Activated naive CD4-positive, alpha-beta T cell treated with anti-CD3 and anti-CD28 coated beads for 36 hours (primary cell): ENCODE data around the gene C1orf122. TPM values are rescaled to one million over a fixed set of nuclear protein-coding genes. Genes with fewer than 3 reads are reported as not detected.
"Not testable (repeated sequence)": the region's sequence is repeated elsewhere in the genome, so short reads cannot be mapped to it uniquely, and the experiment has no call there.

Experiments used
- CTCF ChIA-PET: fragments of 350-600 bp; sonication (Branson Sonifier 250); formaldehyde crosslinking; loops from one replicate; lab custom pipeline; 2021; ENCODE audit warnings: antibody characterized with exemption; lab: Charles Lee
- DNase-seq: peaks from one replicate; pipeline ENCODE4 v3.0.0-alpha.2; 2020
- H3K27ac Mint-ChIP-seq: one replicate; pipeline ENCODE4 v1.8.0; 2021; ENCODE audit warnings: mild to moderate bottlenecking, mixed read lengths
- H3K27me3 Mint-ChIP-seq: one replicate; pipeline ENCODE4 v1.8.0; 2021; ENCODE audit warnings: low read depth, mixed read lengths
- H3K36me3 Mint-ChIP-seq: one replicate; pipeline ENCODE4 v1.8.0; 2021; ENCODE audit warnings: low read depth, mixed read lengths
- H3K4me1 Mint-ChIP-seq: one replicate; pipeline ENCODE4 v1.8.0; 2021; ENCODE audit warnings: low read depth, mixed read lengths
- H3K4me3 Mint-ChIP-seq: one replicate; pipeline ENCODE4 v1.8.0; 2021; ENCODE audit warnings: mild to moderate bottlenecking, moderate library complexity, mixed read lengths
- H3K9me3 Mint-ChIP-seq: one replicate; pipeline ENCODE4 v1.8.0; 2021; ENCODE audit warnings: mixed read lengths
- intact Hi-C: fragments of 100-400 bp; cut with micrococcal nuclease; formaldehyde crosslinking; loops from one replicate; pipeline ENCODE4 v1.15.1; 2023
- total RNA-seq, 2 experiments: library from RNA; stranded (reverse); gene quantifications; one replicate each; pipeline ENCODE4 v1.2.3, GENCODE V29; 2021

C1orf122 gene
- total RNA-seq = 10 to 100 TPM; 12.8 to 14.2 TPM

DNA sequence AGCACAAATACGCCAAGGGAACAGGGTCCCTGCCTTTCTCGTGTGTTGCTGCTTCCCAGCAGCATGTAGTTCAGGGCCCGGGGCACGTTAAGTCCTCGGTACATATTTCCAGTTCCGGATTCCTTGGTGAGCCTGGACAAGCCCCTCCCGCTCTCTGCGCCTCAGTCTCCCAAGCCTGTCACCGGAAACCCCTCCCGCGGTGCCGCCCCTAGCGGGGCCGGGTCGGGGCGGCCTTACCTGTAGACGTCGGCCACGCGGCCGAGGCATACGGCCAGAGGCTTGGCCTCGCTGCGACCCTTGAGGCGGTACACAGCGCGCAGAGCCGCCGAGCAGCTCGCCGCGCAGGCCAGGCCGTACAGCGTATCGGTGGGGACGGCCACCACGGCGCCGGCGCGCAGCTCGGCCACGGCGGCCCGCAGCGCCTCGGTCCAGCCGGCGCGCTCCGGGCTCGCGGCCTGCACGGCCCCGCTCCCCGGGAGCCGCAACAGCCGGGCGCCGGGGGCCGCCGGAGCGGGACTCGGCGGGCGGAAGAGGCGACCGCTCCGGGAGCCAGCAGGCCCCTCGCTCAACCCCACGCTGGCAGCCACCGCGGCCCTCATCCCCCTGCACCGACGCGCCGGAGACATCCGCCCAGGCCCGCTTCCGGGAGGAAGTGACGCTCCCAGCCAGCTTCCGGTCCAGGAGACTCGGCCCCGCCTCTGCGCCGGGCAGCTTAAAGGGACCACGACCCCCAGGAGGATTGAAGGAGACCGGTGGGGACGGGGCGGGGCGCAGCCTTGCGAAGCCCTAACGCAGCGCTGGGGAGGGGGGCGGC, at the start of gene C1orf122, which contains the start of gene YRDC:
Gene C1orf122, plus strand, starts transcription at position 236 of the 814 bp plus-strand sequence. CDS start 615 bp downstream, outside the sequence.
Gene YRDC, minus strand, starts transcription at position 654 of the 814 bp plus-strand sequence. Its CDS starts 28 bp downstream, at position 626.
- H3K4me1 Mint-ChIP-seq = peaks cover 40% of the 10 kb centered on the region
- H3K27me3 Mint-ChIP-seq = no peaks in the 10 kb centered on the region
- H3K36me3 Mint-ChIP-seq = peaks cover 34% of the 10 kb centered on the region
- H3K27ac Mint-ChIP-seq = peak within 1 kb of the TSS; percentile 93
- peak; percentile 92 for DNase-seq
- intact Hi-C loops = loop anchor here (1.0 to 5.0 kb wide), 5 partner anchors 53 to 330 kb away; partner anchors contain the start of gene CDCA8
- H3K4me3 Mint-ChIP-seq = peak within 1 kb of the TSS; percentile 95
- H3K9me3 Mint-ChIP-seq = no peaks in the 10 kb centered on the region
- CTCF ChIA-PET = interaction anchor here (0.6 to 1.9 kb wide), 2 partner anchors 21 to 52 kb away, joined by 3 to 18 read pairs; partner anchors contain the start of gene MTF1

- CTCF ChIA-PET = no interaction called here
- H3K4me3 Mint-ChIP-seq = no peak overlapping the region
- DNase-seq = no peak
- intact Hi-C loops = no loop called here
- peaks cover 33% of the 10 kb centered on the region for H3K27me3 Mint-ChIP-seq
- peaks cover 12% of the 10 kb centered on the region for H3K4me1 Mint-ChIP-seq
- H3K27ac Mint-ChIP-seq = no peak overlapping the region
- H3K36me3 Mint-ChIP-seq = no peaks in the 10 kb centered on the region
- H3K9me3 Mint-ChIP-seq = no peaks in the 10 kb centered on the region
Measured at GRCh38 chr1:37759451-37759850, 48.1 kb upstream of the C1orf122 start.

DNA sequence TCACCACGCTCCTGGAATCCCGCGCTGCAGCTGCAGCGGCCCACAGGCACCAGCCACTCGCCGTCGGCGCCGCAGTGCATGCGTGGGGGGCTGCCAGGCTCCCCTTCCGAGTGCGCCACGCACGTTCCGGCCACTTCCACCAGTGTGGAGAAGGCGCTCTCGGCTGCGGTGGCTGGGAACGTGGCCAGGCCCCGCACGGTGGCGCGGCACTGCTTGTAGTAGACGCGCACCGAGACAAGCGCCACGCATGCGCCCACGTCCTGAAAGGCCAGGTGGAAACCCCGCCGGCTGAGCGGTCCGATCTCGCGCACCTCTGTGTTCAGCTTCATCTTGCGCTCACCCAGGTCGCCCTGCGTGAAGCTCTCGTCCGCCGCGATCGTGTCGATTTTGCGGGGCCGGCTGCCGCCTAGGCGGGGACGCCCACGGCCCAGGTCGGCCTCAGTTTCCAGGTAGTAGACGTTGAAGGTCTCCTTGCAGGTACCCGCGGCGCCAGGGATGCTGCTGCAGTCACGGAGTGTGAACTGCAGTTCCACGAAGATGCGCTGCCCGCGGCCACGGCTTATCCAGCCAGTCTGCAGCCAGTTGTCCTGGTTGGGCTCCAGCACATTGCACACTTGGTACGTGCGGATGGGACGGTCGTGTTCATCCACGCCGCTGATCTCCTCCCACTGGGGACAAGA, 46.0 kb upstream of the C1orf122 start:
- H3K27ac Mint-ChIP-seq = no peak overlapping the region
- CTCF ChIA-PET = no interaction called here
- intact Hi-C loops = no loop called here
- DNase-seq = no peak
- no peaks in the 10 kb centered on the region for H3K36me3 Mint-ChIP-seq
- H3K4me3 Mint-ChIP-seq = no peak overlapping the region
- peaks cover 21% of the 10 kb centered on the region for H3K4me1 Mint-ChIP-seq
- peaks cover 44% of the 10 kb centered on the region for H3K27me3 Mint-ChIP-seq
- no peaks in the 10 kb centered on the region for H3K9me3 Mint-ChIP-seq

DNA sequence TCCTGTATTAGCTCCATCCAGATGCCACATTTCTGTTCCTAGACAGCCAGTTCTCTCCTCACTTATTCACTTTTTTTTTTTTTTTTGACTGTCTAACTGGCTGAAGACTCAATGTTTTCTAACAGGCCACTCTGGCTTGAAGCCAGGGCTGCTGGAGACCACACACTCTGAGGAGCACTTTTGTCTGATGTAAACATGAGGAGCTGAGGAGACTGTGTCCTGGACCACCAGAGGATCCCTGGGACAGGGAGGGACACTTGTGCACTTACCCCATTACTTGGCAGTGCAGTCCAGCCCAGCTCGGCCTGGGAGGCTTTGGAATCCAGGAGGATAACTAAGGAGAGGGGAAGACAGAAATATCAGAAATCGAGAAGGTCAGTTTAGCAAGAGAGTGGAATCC, 45.1 kb upstream of the C1orf122 start:
- H3K27ac Mint-ChIP-seq = no peak overlapping the region
- no peaks in the 10 kb centered on the region for H3K9me3 Mint-ChIP-seq
- CTCF ChIA-PET = interaction anchor here (0.5 kb wide), 1 partner anchor 308 kb away, joined by 5 read pairs; no protein-coding TSS in a partner anchor
- H3K4me3 Mint-ChIP-seq = no peak overlapping the region
- peaks cover 50% of the 10 kb centered on the region for H3K27me3 Mint-ChIP-seq
- DNase-seq = no peak
- no peaks in the 10 kb centered on the region for H3K36me3 Mint-ChIP-seq
- intact Hi-C loops = no loop called here
- H3K4me1 Mint-ChIP-seq = peaks cover 23% of the 10 kb centered on the region

DNA sequence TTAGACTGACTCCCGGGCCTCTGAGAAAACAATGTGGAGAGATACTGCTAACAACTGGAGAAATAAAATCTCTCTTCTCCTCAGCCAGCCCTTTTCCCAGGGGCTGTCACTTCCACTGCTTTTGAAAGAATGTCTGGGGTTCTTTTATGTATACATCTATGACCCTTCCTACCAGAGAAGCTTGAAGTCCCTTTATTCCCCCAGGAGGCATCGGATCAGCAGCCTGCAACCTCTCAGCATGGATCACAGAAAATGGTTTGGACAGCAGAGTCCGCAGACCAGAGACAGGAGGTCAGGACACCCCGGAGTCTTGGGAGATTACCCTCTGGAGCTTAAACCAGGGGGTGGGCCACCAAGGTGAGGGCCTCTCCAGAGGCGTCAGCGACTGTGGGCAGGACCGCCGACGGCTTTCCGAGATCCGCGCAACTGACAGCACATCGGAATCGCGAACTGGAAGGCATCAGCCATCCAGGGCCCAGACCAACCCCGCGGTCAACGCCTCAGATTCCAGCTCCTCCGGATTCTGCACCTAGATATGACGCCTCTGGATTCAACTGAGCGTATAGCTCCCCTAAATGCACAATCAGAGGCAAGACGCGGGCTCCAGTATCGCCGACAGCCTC, 43.7 kb upstream of the C1orf122 start:
- Mint-ChIP-seq H3K27ac (no peak overlapping the region), H3K9me3 (no peaks in the 10 kb centered on the region), H3K4me3 (no peak overlapping the region), H3K36me3 (no peaks in the 10 kb centered on the region), H3K27me3 (peaks cover 60% of the 10 kb centered on the region), H3K4me1 (peaks cover 23% of the 10 kb centered on the region)
- CTCF ChIA-PET = no interaction called here
- DNase-seq = no peak
- intact Hi-C loops = loop anchor here (2.0 kb wide), 1 partner anchor 31 kb away; no protein-coding TSS in a partner anchor

- peaks cover 23% of the 10 kb centered on the region for H3K4me1 Mint-ChIP-seq
- CTCF ChIA-PET = no interaction called here
- intact Hi-C loops = loop anchor here (2.0 kb wide), 1 partner anchor 30 kb away; no protein-coding TSS in a partner anchor
- peaks cover 64% of the 10 kb centered on the region for H3K27me3 Mint-ChIP-seq
- no peaks in the 10 kb centered on the region for H3K36me3 Mint-ChIP-seq
- H3K4me3 Mint-ChIP-seq = no peak overlapping the region
- DNase-seq = peak; percentile 71
- H3K9me3 Mint-ChIP-seq = no peaks in the 10 kb centered on the region
- H3K27ac Mint-ChIP-seq = no peak overlapping the region
Measured at GRCh38 chr1:37764414-37764825, 43.2 kb upstream of the C1orf122 start.

DNA sequence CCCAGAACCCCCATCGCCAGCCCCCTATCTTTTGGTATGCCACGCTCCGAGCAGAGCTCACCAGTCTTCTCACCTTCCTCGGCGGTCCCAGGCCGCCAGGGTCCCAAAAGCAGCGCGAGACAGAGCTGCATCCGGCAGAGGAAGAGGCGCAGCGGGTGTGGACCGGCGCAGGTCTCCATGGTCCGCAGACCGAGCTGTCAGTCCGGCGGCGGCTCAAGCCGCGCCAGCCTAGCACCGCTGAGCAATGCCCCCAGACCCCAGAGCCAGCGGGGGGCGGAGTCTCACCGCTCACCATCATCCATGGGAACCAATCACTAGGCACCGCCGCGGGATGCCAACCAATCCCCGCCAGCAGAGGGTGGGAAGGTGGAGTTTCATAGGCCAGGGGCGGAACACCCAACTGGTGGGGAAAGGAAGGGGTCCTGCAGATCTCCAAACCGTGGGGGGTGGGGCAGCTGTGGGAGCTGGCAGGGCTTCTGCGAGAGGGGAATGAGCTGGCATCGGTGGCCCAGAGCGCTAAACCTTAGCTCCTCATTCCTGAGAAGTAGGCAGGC, 42.6 kb upstream of the C1orf122 start, which contains the start of gene EPHA10:
Gene EPHA10, minus strand, starts transcription at position 233 of the 554 bp plus-strand sequence. Its CDS starts 54 bp downstream, at position 179.
- H3K4me3 Mint-ChIP-seq = peak within 1 kb of the TSS; percentile 39
- H3K27me3 Mint-ChIP-seq = peaks cover 66% of the 10 kb centered on the region
- no peaks in the 10 kb centered on the region for H3K9me3 Mint-ChIP-seq
- CTCF ChIA-PET = no interaction called here
- peaks cover 23% of the 10 kb centered on the region for H3K4me1 Mint-ChIP-seq
- intact Hi-C loops = loop anchor here (2.0 kb wide), 1 partner anchor 30 kb away; no protein-coding TSS in a partner anchor
- no peaks in the 10 kb centered on the region for H3K36me3 Mint-ChIP-seq
- DNase-seq = no peak
- no peak within 1 kb of the TSS for H3K27ac Mint-ChIP-seq

DNA sequence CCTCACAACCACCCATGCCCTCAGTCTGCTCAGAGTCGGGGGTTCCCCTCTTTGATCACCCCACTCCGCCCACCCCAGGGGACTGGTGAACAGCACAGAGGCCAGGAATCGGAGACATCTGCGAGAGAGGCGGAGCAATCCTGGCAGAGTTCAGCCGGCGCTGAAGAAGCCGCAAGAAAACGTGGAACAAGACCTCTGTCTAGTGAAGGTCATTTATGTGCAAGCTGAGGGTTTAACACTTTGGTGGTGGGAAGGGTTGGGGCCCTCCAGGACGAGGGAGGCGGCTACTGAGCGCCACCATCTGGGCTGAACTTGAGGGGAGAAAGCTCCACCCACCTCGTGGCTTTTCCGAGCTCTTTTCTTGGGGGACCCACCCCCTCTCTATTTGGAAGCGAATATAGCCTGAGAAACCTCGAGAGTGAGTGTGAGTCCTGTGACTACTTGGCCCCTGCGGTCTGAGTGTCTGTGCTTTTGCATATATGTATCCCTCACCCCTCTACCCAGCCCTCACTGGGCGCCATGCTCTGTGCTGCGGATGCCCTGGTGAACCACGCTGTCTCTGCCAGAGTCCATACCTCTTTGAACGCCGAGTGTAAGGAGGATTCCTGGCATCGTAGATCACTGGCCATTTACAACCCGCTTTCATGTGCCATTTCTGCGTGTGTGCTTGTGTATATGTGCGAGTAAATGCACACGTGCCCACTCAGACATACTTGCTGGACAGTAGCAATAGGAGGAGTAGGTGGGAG, 41.5 kb upstream of the C1orf122 start:
- no peak overlapping the region for H3K27ac Mint-ChIP-seq
- H3K4me1 Mint-ChIP-seq = peaks cover 23% of the 10 kb centered on the region
- peaks cover 72% of the 10 kb centered on the region for H3K27me3 Mint-ChIP-seq
- H3K4me3 Mint-ChIP-seq = peak overlapping the region; percentile 39
- H3K36me3 Mint-ChIP-seq = no peaks in the 10 kb centered on the region
- peak; percentile 38 for DNase-seq
- CTCF ChIA-PET = interaction anchor here (0.6 kb wide), 1 partner anchor 156 kb away, joined by 3 read pairs; no protein-coding TSS in a partner anchor
- intact Hi-C loops = loop anchor here (2.0 kb wide), 2 partner anchors 29 to 73 kb away; partner anchors contain the start of gene CDCA8
- H3K9me3 Mint-ChIP-seq = no peaks in the 10 kb centered on the region

DNA sequence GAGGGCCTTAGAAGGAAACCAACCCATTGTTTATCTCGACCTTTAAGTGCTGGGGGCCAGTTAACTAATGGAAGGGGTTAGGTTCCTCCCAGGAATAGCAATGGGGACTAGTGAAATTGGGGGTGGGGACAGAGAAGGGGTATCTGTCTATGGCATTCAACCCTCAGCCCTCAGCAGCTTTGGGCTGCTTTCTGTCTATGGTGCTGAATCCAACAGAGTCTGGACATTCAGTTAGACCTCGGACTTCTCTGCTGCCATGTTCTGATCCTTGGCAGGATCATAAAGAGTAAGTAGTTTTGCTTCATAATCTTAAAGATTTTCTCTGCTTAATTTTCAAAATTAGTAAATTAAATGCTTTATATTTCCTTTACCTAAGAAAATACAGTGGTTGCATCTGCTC, 40.1 kb upstream of the C1orf122 start:
- intact Hi-C loops = loop anchor here (2.0 kb wide), 1 partner anchor 75 kb away; the partner anchor contains the start of gene CDCA8
- Mint-ChIP-seq H3K27me3 (peaks cover 63% of the 10 kb centered on the region), H3K27ac (no peak overlapping the region), H3K4me1 (peaks cover 23% of the 10 kb centered on the region), H3K36me3 (no peaks in the 10 kb centered on the region), H3K9me3 (no peaks in the 10 kb centered on the region), H3K4me3 (no peak overlapping the region)
- CTCF ChIA-PET = no interaction called here
- DNase-seq = no peak

DNA sequence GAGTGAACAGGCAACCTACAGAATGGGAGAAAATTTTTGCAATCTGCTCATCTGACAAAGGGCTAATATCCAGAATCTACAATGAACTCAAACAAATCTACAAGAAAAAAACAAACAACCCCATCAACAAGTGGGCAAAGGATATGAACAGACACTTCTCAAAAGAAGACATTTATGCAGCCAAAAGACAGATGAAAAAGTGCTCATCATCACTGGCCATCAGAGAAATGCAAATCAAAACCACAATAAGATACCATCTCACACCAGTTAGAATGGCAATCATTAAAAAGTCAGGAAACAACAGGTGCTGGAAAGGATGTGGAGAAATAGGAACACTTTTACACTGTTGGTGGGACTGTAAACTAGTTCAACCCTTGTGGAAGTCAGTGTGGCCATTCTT, 36.1 kb upstream of the C1orf122 start:
- H3K4me1 Mint-ChIP-seq, intact Hi-C loops, CTCF ChIA-PET, H3K36me3 Mint-ChIP-seq, H3K4me3 Mint-ChIP-seq, DNase-seq, H3K9me3 Mint-ChIP-seq, H3K27ac Mint-ChIP-seq: not testable (repeated sequence)
- peaks cover 33% of the 10 kb centered on the region for H3K27me3 Mint-ChIP-seq

GRCh38 chr1:37776946-37777516, 30.6 kb upstream of the C1orf122 start:
- Mint-ChIP-seq H3K27me3 (peaks cover 7% of the 10 kb centered on the region), H3K4me1 (peaks cover 11% of the 10 kb centered on the region), H3K36me3 (no peaks in the 10 kb centered on the region), H3K9me3 (no peaks in the 10 kb centered on the region), H3K4me3 (no peak overlapping the region), H3K27ac (no peak overlapping the region)
- intact Hi-C loops = no loop called here
- DNase-seq = peak; percentile 35
- CTCF ChIA-PET = interaction anchor here (0.8 kb wide), 1 partner anchor 1042 kb away, joined by 3 read pairs; no protein-coding TSS in a partner anchor
